Mononuclear cell (primary cell): ENCODE results near the gene HBP1. TPM values are rescaled to one million over a fixed set of nuclear protein-coding genes. Genes with fewer than 3 reads are reported as not detected.
"Not testable (repeated sequence)": the region's sequence is repeated elsewhere in the genome, so short reads cannot be mapped to it uniquely, and the experiment has no call there.

Experiments used
- H3K27me3 ChIP-seq: 2 replicates; pipeline ENCODE4 v1.6.0; 2011; ENCODE audit warnings: low read length, control low read depth; ENCODE audit not compliant: insufficient read depth
- H3K4me1 ChIP-seq: 2 replicates; pipeline ENCODE4 v1.5.1; 2011; ENCODE audit warnings: mild to moderate bottlenecking, low read length, control low read depth; ENCODE audit not compliant: insufficient read depth
- H3K4me3 ChIP-seq: 2 replicates; pipeline ENCODE4 v1.5.1; 2011; ENCODE audit warnings: mild to moderate bottlenecking, low read length, moderate library complexity
- H3K9me3 ChIP-seq: 2 replicates; pipeline ENCODE4 v1.5.1; 2011; ENCODE audit warnings: low read depth, mild to moderate bottlenecking, control low read depth, low read length
- total RNA-seq: library from RNA; depleted of rRNA; stranded (reverse); fragments of >200 nt; gene quantifications from one replicate; pipeline ENCODE4 v1.2.3, GENCODE V29; 2012

Gene HBP1, protein sequence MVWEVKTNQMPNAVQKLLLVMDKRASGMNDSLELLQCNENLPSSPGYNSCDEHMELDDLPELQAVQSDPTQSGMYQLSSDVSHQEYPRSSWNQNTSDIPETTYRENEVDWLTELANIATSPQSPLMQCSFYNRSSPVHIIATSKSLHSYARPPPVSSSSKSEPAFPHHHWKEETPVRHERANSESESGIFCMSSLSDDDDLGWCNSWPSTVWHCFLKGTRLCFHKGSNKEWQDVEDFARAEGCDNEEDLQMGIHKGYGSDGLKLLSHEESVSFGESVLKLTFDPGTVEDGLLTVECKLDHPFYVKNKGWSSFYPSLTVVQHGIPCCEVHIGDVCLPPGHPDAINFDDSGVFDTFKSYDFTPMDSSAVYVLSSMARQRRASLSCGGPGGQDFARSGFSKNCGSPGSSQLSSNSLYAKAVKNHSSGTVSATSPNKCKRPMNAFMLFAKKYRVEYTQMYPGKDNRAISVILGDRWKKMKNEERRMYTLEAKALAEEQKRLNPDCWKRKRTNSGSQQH
- total RNA-seq = 403 TPM

- no peaks in the 10 kb centered on the region for H3K9me3 ChIP-seq
- H3K27me3 ChIP-seq = no peaks in the 10 kb centered on the region
- H3K4me1 ChIP-seq = peaks cover 15% of the 10 kb centered on the region
- peak within 1 kb of the TSS; percentile 69 for H3K4me3 ChIP-seq
Observed at GRCh38 chr7:107168233-107169119, at the start of gene HBP1. HBP1 (plus strand) TSS chr7:107169003; CDS start chr7:107179894, 10,891 bp downstream.

DNA sequence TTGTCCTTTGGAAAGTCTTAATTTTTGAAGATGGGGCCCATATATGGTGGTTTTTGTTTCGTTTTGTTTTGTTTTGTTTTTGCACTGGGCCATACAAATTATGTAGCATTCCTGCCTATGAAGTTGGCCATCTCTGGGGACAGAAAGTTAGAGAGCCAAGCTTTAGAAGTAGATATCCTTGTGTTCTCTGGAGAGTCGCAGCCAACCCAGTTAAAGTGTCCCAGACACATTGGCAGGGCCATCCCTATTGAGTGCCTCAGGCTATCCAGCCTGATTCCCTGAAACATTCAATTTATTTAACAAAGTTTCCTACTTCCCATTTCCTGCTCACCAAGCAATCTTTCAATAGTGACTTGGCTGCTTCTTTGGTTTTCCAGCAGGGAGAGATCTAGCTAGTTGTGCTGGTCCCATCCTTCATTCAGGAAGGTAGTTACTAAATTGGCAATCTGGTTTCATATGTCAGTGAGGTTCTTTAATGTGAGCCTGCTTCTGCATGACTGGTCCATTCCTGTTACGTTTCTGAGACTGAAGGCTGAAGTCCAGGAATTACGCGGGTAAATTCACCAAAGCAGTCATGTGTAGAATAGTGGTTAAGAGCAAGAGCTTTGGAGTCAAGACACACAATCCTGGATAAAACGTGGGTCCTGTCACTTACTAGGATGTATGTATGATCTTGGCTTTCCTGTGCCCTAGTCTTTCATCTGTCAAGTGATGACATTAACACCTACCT, 49.3 kb upstream of the HBP1 start:
- no peaks in the 10 kb centered on the region for H3K9me3 ChIP-seq

DNA sequence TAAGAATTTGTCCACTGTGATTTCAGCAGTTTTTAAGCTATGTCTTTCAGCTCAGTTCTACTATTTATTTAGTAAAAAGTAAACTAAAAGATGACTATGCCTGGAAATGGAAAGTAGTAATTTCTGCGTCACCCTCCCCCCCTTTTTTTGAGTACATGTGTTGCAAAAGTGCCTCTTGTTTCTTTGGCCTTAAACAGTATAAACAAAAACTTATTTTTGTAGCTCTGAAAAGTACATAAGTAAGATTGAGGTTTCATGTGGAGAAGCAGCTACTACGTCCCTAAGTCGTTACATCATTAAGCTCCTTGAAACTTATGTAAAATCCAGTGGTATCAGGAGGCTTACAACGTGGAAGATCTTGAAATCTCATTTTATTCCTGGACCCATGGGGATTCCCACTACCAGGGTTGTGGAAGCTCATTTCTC, 46.3 kb upstream of the HBP1 start:
- Histone ChIP-seq H3K9me3 (no peaks in the 10 kb centered on the region), H3K4me3 (no peak overlapping the region), H3K4me1 (peaks cover 12% of the 10 kb centered on the region), H3K27me3 (no peaks in the 10 kb centered on the region)

More for the DNA sequence above, 49.3 kb upstream of the HBP1 start:
- no peaks in the 10 kb centered on the region for H3K27me3 ChIP-seq
- no peaks in the 10 kb centered on the region for H3K4me1 ChIP-seq
- H3K4me3 ChIP-seq = no peak overlapping the region

DNA sequence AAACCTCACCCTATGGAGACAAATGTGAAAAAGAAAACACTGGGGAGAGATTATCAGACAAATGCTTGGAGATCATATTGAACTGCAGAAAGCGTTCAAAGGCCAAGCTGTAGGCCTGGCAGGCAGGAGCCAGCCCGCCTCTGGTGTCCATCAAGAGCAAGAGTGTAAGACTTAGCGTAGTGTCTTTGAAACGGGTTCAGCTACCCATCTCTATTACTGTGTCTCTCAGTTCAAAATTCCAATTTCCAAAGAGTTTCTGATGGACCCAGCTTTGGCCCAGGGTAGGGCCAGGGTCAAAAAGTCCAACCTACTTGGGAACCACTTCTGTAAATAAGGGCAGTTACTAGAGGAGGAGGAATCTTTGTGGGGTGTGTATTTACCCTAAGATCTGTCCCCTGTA, 45.4 kb upstream of the HBP1 start:
- peaks cover 12% of the 10 kb centered on the region for H3K4me1 ChIP-seq

DNA sequence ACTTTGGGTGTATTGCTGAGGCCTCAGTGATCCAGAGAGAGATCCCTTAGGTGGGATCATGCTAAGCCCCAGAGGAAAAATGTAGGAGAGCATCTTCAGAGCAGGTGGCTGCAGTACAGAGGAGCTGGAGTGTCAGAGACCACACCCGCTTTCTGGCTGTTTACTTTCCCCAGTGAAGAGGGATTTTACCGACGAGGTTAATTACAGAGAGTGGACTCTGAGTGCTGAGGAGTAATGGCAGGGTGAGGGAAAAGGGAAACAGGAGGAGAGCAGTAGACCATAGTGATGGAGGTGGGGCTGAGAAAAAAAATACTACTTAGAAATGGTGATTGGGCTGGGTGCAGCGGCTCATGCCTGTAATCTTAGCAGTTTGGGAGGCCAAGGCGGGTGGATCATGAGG, 43.3 kb upstream of the HBP1 start:
- no peaks in the 10 kb centered on the region for H3K27me3 ChIP-seq
- H3K4me3 ChIP-seq = no peak overlapping the region
- no peaks in the 10 kb centered on the region for H3K9me3 ChIP-seq
- H3K4me1 ChIP-seq = peaks cover 12% of the 10 kb centered on the region

More for the DNA sequence above, 45.4 kb upstream of the HBP1 start:
- H3K9me3 ChIP-seq = no peaks in the 10 kb centered on the region
- no peak overlapping the region for H3K4me3 ChIP-seq
- H3K27me3 ChIP-seq = no peaks in the 10 kb centered on the region

DNA sequence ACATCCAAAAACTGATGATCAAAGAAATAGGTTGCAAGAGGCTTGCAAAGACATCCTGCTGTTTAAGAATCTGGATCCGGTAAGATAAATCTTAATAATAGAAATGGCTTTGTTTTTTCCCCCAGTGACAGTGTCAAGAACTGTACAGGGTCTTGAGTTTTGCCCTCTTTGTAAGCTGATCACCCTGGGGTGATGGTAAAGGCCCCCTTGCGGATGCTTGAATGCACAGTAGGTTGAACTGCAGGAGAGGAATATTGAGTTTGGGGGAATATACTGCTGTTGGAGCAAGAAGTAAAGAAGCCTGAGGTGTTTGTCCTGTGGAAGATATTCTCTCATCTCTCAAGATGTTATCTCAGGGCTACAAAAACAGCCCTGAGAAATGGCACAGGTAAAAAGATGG, 40.6 kb upstream of the HBP1 start:
- H3K9me3 ChIP-seq = no peaks in the 10 kb centered on the region

DNA sequence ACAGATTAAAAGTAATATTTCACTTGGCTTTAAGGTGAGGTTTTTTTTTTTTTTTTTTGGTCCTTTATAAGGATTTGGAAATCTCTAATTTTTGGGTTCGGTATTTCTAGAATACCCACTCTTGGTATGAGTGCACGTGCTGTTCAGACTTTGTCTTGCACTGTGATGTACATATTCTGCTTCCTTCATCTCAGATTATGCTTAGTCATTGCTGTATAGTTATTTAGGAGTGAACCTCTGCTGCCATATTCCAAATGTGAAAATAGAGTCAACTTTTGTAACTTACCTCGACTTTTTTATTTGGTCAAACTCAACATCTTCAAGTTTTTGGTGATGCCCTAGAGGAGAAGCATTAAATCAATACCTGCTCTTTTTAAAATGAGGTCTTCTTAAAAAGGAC, 40.1 kb upstream of the HBP1 start:
- Histone ChIP-seq H3K9me3 (no peaks in the 10 kb centered on the region), H3K27me3 (no peaks in the 10 kb centered on the region), H3K4me1 (peaks cover 12% of the 10 kb centered on the region), H3K4me3 (no peak overlapping the region)

More for the DNA sequence above, 40.6 kb upstream of the HBP1 start:
- H3K27me3 ChIP-seq = no peaks in the 10 kb centered on the region
- peaks cover 12% of the 10 kb centered on the region for H3K4me1 ChIP-seq
- no peak overlapping the region for H3K4me3 ChIP-seq

DNA sequence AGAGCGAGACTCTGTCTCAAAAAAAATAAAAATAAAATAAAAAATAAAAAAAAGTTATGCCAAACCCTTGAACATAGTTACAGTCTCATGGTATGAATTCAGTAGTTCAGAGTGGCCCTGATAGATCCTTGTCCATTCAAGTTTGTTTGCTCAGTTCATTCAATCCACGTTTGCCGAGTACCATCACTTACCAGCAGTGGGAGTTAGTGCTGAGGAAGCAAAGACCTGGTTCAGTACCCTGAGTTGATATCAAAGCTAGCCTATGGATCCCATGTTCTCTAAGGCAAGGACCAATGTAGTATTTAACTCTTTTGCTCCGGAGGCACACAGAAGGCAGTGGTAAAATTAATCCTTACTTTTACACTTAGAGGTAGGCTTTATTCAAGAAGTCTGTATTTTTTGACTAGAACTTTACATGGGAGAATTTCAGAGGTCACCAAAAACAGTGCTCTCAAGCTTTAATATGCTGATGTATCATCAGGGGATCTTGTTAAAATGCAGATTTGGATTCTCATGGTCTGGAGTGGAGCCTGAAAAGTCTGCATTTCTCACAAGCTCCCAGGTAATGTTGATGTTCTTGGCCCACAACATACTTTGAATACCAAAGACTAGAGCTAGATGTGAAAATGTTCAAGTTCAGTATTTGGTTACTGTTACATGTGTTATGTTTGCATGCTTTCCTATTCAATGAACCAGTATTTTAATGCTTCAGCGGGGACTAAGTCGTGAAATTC, 38.1 kb upstream of the HBP1 start:
- H3K9me3 ChIP-seq = no peaks in the 10 kb centered on the region
- no peak overlapping the region for H3K4me3 ChIP-seq
- peaks cover 9% of the 10 kb centered on the region for H3K4me1 ChIP-seq
- H3K27me3 ChIP-seq = no peaks in the 10 kb centered on the region

DNA sequence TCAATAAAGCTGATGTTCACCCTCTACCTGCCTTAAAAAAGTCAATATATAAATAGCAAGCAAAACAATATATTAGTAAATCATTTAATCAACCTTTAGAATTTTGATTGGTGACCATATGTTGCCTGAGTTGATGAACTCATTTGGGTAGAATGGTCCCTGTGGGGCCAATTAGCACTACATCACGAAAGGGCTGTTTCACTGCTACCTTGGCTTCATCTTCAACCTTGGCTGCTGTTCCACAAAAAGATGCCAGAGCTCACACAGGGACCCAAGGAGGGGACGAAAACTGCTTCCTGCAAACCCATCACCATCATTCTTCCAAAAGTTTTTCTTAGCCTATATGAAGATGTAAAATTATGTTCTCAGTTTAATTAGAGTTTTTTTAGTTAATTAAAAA, 35.4 kb upstream of the HBP1 start:
- Histone ChIP-seq H3K4me3 (no peak overlapping the region), H3K9me3 (no peaks in the 10 kb centered on the region)

GRCh38 chr7:107138696-107139420, 29.9 kb upstream of the HBP1 start:
- H3K27me3 ChIP-seq = no peaks in the 10 kb centered on the region
- H3K9me3 ChIP-seq = no peaks in the 10 kb centered on the region
- H3K4me1 ChIP-seq = no peaks in the 10 kb centered on the region
- no peak overlapping the region for H3K4me3 ChIP-seq

More for the DNA sequence above, 35.4 kb upstream of the HBP1 start:
- Histone ChIP-seq H3K4me1 (no peaks in the 10 kb centered on the region), H3K27me3 (no peaks in the 10 kb centered on the region)

GRCh38 chr7:107143875-107144274, 24.9 kb upstream of the HBP1 start:
- H3K9me3 ChIP-seq, H3K4me3 ChIP-seq, H3K4me1 ChIP-seq, H3K27me3 ChIP-seq: not testable (repeated sequence)

DNA sequence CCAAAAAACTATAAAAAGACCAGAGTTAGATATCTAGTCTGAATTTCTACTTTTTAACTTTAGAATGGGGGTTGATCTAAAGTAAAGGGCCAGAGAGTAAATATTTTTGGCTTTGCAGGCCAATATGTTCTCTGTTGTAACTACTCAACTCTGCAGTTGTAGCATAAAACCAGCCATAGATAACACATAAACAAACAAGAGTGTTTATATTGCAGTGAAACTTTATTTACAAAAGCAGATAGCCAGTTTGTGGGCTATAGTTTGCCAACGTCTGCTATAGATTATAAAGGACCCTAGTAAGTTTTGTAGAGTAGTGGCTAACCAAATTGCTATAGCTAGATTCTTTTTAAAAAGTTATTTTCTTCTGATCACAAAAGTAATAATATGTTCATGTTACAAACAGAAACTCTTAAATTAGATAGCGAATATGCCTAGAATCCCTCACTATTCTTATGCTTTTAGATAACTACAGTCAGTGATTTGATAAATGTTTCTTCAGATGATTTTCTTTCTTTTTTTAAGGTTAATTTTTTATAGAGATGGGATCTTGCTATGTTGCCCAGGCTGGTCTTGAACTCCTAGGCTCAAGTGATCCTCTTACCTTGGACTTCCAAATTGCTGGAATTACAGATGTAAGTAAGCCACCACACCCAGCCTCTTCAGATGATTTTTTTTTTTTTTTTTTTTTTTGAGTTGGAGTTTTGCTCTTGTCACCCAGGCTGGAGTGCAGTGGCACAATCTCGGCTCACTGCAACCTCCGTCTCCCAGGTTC, 23.6 kb upstream of the HBP1 start:
- no peaks in the 10 kb centered on the region for H3K9me3 ChIP-seq
- no peak overlapping the region for H3K4me3 ChIP-seq
- H3K27me3 ChIP-seq = no peaks in the 10 kb centered on the region
- H3K4me1 ChIP-seq = no peaks in the 10 kb centered on the region
